ENCODE measurements around the gene IL17A.

GRCh38 chr6:52164319-52165094 is 21.7 kb upstream of the IL17A start:
- TF ChIP-seq, protein P1, sequence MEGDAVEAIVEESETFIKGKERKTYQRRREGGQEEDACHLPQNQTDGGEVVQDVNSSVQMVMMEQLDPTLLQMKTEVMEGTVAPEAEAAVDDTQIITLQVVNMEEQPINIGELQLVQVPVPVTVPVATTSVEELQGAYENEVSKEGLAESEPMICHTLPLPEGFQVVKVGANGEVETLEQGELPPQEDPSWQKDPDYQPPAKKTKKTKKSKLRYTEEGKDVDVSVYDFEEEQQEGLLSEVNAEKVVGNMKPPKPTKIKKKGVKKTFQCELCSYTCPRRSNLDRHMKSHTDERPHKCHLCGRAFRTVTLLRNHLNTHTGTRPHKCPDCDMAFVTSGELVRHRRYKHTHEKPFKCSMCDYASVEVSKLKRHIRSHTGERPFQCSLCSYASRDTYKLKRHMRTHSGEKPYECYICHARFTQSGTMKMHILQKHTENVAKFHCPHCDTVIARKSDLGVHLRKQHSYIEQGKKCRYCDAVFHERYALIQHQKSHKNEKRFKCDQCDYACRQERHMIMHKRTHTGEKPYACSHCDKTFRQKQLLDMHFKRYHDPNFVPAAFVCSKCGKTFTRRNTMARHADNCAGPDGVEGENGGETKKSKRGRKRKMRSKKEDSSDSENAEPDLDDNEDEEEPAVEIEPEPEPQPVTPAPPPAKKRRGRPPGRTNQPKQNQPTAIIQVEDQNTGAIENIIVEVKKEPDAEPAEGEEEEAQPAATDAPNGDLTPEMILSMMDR (IDR thresholded peaks at IDR 0.05; ENCODE audit: poor library complexity) = no peak
- TF ChIP-seq EZH2 (IDR thresholded peaks at IDR 0.05; ENCODE audit: borderline replicate concordance) = no peak
- TF ChIP-seq EZH2phosphoT487 (IDR thresholded peaks at IDR 0.05; ENCODE audit: low read depth, severe bottlenecking, unreplicated experiment) = no peak
